GM21367 (cell line): ENCODE results near the gene PLEKHA4.
"Not testable (repeated sequence)": the region's sequence is repeated elsewhere in the genome, so short reads cannot be mapped to it uniquely, and the experiment has no call there.

Experiments
- ATAC-seq: cut with Tn5 transposase; IDR thresholded peaks from one replicate; pipeline ENCODE4 v1.9.1; 2021; ENCODE audit not compliant: unreplicated experiment

Gene PLEKHA4

DNA sequence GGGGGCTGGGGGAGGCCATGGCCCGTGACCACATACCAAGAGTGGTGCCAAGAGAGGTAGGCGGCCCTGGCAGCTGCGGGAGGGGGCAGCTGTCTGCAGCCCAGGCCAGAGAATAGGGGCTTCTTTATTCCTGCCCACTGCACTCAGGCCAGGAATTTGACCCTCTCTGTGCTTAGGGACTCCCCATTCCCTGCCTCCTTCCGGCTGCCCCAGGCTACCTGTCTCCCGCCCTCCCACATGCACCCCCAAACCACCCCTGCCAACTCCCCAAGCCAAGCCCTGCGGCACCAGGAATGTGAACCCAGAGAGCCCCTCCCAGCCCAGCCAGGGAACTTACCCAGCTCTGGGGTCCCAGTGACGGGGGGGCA is 687 bp downstream of the PLEKHA4 start:
- ATAC-seq: no peak

DNA sequence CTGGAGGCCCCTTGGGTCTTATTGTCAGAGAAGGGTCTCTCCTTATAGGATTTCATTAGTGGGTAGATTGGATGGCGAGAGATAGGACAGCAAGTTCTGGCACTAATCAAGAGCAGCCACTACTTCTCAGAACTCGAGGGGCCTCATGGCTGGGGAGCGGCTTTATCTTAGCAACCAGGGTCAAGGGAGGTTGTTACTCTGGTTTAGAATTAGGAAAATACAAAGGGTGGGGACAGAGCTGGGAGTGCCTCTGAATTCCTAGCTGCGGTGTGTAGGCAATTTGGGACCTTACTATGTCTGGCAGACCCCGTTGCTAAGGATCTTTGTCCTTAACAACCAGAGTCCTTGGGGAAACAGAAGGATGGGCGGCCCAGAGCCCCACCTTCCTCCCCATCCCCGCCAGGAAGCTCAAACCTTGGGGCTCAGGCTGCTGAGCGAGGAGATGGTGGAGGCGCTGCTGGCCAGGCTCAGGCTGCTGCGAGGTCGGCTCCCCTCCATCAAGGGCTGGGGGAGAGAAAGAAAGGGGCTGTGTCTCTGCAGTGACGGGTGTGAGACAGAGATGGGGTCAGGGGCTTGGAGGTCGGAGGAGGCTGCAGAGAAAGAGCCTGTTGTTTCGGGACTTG is 1.2 kb downstream of the PLEKHA4 start:
- ATAC-seq: no peak

DNA sequence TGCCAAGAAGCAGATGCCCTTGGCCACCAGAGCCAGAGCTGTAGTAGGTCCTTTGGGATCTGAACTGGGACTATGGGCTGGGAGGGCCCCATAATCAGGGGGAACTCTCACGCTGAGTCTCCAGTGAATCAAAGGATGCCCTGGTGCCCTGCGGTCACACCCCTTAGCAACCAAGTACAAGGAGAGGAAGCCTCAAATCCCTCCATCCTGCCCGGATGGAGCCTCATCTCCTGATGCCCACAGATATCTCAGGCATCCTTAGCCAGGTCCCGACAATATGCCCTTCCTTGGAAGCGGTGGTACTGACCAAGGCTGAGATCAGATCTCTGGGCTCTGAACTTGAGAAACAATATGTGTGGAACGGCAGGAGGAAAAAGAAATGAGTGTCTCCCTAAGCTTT is 1.7 kb downstream of the PLEKHA4 start:
- ATAC-seq: no peak

DNA sequence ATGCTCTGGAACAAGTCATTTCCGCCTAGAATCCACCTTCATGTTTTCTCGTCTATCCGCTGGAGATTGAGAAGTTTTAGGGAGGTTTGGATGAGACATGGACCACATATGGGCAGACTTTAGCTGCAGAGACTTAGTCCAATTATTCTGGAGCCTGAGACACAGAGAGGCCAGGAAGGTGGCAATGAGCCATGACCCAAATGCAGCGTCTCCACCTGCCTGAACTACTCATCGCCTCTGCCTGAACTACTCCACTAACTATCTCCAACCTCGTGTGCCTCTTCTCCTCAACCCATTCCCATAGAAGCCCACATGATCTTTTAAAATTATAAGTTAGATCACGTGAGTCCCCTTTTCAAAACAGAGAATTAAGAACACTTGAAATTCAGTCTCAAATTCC is 5.6 kb downstream of the PLEKHA4 start:
- ATAC-seq: no peak

DNA sequence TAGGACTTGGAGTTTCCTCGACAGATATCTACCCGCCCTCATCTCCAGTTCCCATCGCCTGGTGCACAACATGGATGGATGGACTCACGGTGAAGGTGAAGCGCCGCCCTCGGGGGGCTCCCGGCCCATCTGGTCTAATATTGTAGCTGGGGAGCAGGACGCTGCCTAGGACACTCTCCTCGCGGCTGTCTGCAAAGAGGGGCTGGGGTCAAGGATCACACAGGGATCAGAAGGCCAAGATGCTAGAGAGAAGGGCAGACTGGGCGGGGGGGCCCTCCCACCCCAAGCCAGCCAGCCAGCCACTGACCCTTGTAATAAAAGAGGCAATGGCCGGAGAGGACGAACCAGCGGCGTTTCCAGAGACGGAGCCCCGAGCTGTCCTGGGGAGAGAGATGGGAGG is 7.1 kb downstream of the PLEKHA4 start:
- no peak for ATAC-seq

DNA sequence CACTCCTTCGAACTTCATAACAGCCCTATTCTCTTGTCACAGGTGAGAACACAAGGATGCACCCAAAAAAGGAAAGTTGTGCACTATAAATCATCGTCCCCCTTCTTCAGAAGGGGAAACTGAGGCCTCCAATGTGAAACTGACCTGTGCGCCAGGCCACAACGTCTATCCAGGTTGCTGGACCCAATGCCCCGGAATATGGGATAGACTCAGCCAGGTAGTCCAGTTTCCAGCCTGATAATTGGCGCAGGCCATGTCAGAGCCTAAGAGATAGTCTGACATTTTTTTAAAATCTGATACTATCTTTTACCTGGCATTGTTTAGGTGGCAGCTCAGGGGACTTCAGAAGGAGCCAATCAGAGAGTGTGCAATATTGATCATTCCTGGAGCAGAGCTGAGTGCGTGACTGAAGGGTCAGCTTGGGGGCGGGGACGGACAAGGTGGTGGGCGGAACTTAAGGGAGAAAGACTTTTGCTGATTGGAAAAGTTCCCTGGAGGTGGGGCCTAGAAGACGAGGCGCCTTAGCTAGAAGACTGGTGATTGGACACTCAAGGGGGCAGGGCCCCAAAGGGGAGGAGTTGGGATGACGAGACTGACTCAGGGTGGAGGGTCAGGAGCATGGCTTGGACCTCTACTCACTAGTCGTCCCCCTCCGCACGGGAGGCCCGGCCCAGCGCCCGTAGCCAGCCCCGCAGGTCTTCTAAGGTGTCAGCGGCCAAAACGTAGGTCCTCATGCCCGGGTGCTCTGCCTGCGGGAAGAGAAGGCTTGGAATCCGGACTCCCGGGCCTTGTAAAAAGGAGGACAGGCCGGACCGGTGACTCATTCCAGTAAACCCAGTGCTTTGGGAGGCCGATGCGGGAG is 8.5 kb downstream of the PLEKHA4 start:
- ATAC-seq: no peak

DNA sequence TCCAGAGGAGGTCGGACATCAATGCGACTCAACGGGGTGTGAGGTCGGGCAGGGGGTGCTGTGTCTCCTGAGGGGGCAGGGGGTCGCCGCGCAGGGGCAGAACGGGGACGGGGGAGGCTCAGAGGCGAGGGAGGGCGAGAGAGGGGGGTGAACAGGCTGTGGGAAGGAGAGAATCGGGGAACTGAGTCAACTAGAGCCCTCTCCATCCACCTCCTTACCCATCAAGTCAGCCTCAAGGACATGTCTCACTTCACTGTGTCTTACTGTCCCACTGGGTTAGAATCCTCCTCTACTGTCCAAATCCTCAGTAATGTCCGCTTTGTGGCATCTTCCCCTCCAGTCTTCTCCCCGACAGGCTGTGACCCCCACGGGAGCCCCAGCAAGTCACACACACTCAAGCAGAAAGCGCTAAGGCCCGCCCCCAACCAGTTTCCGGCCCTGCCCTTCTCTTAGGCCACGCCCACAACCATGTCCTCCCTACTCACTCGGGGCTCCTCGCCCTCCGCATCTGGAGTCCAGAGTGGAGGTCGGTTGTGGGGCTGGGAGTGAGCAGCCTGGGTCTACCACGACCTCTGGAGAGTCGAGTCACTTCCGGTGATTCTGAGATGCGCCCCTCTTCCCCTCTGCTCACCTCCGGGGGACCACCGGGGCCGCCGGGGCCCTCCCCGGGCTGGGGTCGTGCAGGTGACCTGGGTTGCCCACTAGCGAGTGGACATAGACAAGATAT is 9.3 kb downstream of the PLEKHA4 start:
- no peak for ATAC-seq

DNA sequence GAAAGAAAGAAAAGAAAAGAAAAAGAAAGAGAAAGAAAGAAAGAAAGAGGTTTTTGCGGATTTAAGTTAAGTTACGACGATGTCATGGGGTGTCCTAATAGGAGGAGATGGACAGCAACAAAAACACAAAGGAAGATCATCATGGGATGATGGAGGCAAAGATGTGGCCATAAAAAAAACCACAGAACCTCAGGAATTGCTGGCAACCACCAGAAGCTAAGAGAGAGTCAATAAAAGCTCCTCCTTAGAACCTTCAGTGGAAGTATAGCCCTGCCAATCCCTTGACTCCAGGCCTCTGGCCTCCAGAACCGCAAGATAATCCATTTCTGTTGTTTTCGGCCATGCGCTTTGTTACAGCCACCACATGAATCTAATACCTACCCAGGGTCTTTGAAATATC is 11.5 kb downstream of the PLEKHA4 start:
- no peak for ATAC-seq

DNA sequence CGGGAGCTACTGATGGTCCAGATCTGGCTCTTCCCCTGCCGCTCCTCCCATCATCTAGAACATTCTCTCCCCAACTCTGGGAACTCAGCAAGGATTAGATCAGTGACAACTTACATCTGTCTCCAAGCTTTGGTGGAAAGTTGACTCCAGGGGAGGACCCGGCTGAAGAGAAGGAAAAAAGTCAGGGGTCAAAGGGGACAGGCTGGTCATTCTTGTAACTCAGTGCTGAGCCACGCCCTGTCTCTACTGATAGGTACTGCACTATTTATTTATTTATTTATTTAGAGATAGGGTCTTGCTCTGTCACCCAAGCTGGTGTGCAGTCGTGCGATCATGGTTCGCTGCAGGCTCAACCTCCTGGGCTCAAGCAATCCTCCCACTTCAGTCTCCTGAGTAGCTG is 14.3 kb downstream of the PLEKHA4 start:
- ATAC-seq: no peak

DNA sequence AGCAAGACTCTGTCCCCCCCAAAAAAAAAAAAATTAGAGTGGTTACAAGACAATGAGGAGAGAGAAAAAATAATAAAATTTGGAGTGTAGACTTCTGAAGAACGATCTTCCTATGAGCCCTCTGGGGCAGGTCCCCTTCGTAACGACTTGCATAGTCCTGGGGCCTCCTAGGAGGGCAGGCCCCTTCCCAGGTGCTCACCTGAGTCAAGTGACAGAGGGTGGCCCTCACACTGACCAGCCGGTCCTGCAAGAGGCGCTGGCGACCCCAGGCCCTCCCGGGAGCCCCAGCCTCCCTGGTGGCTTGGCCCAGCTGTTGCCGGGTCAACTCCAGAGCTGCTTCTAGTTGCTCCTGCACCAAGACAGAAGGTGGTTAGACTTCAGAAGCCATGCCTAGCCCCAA is 14.9 kb downstream of the PLEKHA4 start:
- ATAC-seq: no peak

DNA sequence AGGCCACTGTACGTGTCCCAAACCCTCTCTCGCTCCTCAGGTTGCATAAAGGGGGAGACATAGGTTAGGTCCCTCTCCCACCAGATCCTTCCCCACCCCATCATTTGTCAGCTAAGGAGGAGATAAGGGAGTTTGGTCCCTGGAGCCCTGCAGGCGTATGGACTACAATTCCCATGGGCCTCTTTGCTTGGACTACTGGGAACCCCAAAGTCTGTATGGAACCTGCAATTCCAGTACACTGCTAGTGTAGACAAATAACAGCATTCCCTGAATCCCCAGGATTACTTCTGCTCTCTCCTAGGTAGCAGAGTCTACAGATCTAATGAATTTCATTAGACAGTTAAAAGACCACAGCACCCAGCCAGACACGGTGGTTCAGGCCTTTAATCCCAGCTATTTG is 16.1 kb downstream of the PLEKHA4 start:
- ATAC-seq: no peak

DNA sequence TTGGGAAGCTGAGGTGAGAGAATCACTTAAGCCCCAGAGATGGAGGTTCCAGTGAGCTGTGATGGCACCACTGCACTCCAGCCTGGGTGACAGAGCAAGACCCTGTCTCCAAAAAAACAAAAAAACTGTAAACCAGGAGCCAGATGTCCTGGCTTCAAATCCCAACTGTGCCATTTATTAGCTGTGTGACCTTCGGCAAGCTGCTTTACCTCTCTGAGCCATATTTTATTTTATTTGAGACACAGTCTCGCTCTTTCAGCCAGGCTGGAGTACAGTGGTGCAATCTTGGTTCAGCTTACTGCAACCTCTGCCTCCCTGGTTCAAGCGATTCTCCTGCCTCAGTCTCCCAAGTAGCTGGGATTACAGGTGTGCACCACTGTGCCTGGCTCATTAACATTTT is 21.8 kb downstream of the PLEKHA4 start:
- not testable (repeated sequence) for ATAC-seq

DNA sequence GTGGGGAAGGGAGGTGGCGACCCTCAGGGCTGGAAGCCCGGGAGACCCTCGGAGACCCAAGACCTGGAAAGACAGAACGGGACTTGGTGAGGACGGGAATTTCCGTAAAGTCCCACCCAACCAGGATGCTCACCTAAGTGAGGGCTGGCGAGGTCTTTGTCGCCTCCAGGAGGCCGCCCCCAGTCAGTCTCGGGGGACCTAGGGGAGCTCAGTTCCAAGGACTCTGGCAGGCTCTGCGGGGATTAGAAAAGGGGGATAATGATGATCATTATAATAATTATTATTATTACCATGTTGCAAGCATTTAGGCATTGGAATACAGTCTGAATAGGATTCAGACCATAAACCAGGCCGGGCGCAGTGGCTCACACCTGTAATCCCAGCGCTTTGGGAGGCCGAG is 23.0 kb downstream of the PLEKHA4 start:
- no peak for ATAC-seq

DNA sequence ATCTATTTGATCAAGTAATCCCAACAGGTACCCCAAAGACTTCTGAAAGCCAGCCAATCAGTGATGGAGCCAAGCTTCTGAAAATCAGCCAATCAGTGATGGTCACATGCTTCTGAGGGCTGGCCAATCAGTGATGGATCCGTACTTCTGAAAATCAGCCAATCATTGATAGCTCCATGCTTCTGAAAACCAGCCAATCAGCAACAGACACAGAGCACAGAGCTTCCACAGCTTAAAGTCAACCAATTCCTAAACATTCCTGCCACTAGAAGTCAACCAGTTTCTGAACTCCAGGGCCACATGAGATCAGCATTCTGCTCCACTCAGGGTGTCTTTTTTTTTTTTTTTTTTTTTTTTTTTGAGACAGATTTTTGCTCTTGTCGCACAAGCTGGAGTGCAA is 23.9 kb downstream of the PLEKHA4 start:
- ATAC-seq: no peak

DNA sequence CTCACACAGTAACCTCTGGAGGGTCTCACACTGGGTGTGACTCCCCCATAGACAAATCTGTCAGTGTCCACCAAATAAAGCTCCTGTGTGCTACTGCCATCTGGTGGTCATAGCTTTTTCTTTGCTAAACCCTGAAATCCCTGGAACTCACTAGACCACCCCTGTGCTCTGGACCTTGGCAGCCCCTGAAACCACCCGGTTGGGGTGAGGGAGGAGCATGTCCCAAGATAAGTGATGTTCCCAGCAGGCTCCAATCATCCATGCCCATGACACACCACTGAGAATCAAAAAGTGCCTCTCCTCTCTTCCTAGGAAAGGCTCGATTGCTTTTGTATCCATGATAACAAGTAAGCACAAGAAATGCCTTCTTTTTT is 25.6 kb downstream of the PLEKHA4 start:
- ATAC-seq: no peak

DNA sequence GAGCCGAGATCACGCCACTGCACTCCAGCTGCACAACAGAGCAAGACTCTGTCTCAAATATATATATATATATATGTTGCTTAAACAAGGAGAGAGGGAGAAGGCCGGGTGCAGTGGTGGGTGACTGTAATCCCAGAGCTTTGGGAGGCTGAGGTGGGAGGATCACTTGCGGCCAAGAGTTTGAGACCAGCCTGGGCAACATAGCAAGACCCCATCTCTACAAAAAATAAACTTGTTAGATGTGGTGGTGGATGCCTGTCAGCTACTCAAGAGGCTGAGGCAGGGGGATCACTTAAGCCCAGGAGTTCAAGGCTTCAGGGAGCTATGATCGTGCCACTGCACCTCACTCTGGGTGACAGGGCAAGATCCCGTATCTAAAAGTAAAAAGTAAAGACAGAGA is 26.8 kb downstream of the PLEKHA4 start:
- no peak for ATAC-seq

DNA sequence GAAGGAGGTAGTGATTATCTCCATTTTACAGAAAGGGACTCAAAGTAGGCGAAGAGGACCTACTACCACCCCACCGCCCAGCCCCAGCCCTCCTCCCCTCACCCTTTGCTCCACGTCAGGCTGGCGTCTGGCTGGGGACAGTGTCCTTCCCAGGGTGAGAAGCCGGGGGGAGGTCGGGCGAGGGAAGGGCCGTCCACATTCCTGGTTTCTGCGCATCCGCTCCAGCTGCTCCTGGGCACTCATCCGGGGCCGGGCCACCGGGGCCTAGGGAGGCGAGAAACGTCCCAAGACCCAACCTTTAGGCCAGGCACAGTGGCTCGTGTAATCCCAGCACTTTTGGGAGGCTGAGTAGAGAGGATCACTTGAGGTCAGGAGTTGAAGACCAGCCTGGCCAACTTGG is 27.4 kb downstream of the PLEKHA4 start:
- ATAC-seq: no peak

DNA sequence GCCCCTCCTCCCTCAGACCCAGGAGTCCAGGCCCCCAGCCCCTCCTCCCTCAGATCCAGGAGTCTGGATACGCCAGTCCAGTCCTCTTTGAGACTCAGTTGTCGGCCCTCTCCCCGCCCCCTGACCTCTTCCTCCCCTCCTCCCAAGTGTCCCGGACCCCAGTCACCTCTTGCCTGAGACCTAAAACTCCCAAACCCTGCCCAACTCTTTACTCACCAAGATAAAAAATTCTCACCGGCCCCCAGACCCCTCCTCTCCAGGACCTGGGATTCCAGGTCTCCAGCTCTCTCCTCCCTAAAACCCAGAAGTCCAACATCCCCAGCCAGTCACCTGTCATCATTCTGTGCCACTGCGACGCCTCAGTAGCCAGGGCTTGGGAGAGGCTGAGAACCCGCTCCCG is 30.7 kb downstream of the PLEKHA4 start:
- no peak for ATAC-seq

DNA sequence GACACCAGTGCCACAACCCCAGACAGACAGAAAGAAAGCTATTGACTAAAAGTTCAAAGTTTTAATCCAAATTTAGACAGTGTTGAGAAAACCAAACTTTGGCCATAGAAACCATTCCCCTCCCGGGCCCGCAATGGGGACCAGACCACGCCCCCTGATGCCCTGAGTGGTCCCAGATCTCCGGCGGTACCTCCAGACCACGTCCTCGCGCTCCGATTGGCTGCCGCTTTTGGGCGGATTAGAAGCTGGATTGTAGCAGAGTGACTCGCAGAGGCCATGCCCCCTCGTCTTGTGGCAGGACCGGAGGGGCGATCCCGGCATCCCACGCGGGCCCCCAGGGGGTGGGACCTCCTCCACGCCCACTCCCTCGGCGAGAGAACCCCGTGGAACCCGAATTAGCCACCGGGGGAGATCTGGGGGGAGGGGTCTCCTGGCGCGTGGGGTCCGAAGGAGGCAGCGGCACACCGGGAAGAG is 31.3 kb downstream of the PLEKHA4 start:
- ATAC-seq: peak; percentile 60

DNA sequence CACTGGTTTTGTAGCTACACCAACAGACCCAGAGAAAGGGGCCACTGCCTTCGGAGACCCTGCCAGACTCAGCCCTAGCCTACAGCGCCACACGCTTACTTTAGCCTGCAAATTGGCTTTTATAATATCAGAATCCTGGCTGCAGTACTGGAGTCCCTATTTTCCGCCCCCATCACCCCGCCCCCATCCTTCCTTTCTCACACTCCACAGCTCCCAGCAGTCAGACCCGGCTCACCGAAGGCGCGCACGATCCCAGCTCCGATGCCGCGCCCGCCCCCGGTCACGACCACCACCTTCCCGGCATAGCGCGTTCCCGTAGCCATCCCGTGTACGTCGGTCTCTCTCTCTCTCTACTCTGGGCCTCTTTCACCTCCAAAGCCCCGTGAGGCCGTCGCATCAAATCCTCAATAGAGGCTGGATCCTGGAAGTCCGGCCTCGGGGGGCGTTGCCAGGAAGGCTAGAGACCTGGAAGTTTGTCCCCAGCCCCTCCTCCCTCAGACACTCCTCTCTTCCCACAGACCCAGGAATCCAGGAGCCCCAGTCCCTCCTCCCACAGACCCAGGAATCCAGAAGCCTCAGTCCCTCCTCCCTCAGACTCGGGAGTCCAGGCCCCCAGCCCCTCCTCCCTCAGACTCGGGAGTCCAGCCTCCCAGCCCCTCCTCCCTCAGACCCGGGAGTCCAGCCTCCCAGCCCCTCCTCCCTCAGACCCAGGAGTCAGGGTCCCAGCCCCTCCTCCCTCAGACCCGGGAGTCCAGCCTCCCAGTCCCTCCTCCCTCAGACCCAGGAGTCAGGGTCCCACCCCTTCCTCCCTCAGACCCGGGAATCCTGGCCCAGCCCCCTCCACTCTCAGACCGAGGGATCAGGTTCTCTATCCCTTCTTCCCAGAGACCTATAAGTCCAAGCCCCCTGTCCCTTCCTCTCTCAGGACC is 32.1 kb downstream of the PLEKHA4 start, which contains the start of gene HSD17B14:
TSS of gene HSD17B14 (minus strand) at position 403 of the 929 bp plus-strand sequence. CDS start at position 323, 80 bp downstream.
- ATAC-seq: no peak

DNA sequence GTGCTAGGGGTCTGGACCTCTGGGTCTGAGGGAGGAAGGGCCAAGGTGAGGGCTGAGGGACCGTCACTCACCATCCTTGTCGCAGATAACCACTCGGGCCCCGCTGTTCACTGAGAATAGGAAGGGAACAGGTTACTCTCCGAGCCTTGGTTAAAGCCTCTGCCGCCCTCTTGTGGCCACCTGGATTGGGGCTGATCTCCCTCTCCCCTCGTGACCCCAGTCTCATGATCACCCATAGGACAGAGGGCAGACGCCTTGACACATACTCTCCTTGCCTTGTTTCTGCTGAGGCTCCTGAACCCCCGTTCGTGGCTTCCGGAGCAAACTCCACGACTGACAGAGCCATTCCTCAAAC is 32.7 kb downstream of the PLEKHA4 start:
- peak; percentile 61 for ATAC-seq
